Measurements from ENCODE around the gene APBA1.

GRCh38 chr9:69516353-69517322 is 155.5 kb downstream of the APBA1 start:
- no peak for TF ChIP-seq CTCF (optimal IDR thresholded peaks at IDR 0.05 in 1 of 3, IDR thresholded peaks at IDR 0.05 in 1 of 3, conservative IDR thresholded peaks at IDR 0.05 in 1 of 3; ENCODE audit: extremely low read depth in 1 of 3, insufficient read depth in 2 of 3, low read length in 3 of 3)
- TF ChIP-seq EZH2 (IDR thresholded peaks at IDR 0.05; ENCODE audit: low read length) = no peak

All from keratinocyte (primary cell).